Liver (tissue), 9 donors: ENCODE results near the gene TTYH1. TPM values are rescaled to one million over a fixed set of nuclear protein-coding genes. Genes with fewer than 3 reads are reported as not detected.

Experiments used
- DNase-seq: peaks from one replicate; pipeline ENCODE4 v3.0.0-alpha.2; 2017; ENCODE audit warnings: low spot score
- H3K27ac ChIP-seq, 2 donors: one replicate each; pipeline ENCODE4 v1.7.0; 2013; ENCODE audit warnings: inconsistent platforms in 2 of 2, low read length in 2 of 2, control low read depth in 1 of 2, low read depth in 1 of 2, mild to moderate bottlenecking in 1 of 2
- H3K27me3 ChIP-seq, 4 donors: one replicate each; pipeline versions ENCODE4 v1.6.1 to v1.7.0; 2013; ENCODE audit warnings: low read length in 3 of 4, inconsistent platforms in 1 of 4, mild to moderate bottlenecking in 1 of 4, moderate library complexity in 1 of 4; ENCODE audit not compliant: control insufficient read depth in 4 of 4, insufficient read depth in 4 of 4
- H3K36me3 ChIP-seq, 4 donors: one replicate each; pipeline versions ENCODE4 v1.6.1 to v1.7.0; 2013; ENCODE audit warnings: low read length in 3 of 4, mild to moderate bottlenecking in 3 of 4, low read depth in 1 of 4, moderate library complexity in 1 of 4; ENCODE audit not compliant: control insufficient read depth in 4 of 4, insufficient read depth in 3 of 4
- H3K4me1 ChIP-seq, 4 donors: one replicate each; pipeline versions ENCODE4 v1.6.1 to v1.7.0; 2013; ENCODE audit warnings: low read length in 3 of 4, mild to moderate bottlenecking in 3 of 4, moderate library complexity in 1 of 4; ENCODE audit not compliant: control insufficient read depth in 4 of 4, insufficient read depth in 4 of 4
- H3K4me3 ChIP-seq, 3 donors: one replicate each; pipeline versions ENCODE4 v1.6.1 to v1.7.0; 2013; ENCODE audit warnings: low read length in 3 of 3, control low read depth in 1 of 3, low read depth in 1 of 3, mild to moderate bottlenecking in 1 of 3
- H3K9ac ChIP-seq, 2 donors: one replicate each; pipeline ENCODE4 v1.7.0; 2013; ENCODE audit warnings: low read length in 2 of 2, mild to moderate bottlenecking in 2 of 2, moderate library complexity in 2 of 2, control low read depth in 1 of 2, low read depth in 1 of 2
- H3K9me3 ChIP-seq, 4 donors: one replicate each; pipeline versions ENCODE4 v1.6.1 to v1.7.0; 2013; ENCODE audit warnings: low read length in 3 of 4; ENCODE audit not compliant: control insufficient read depth in 4 of 4
- EGR1 ChIP-seq, 2 donors: IDR thresholded peaks; 2 replicates each; pipeline ENCODE4 v1.6.1; 2016 to 2018; ENCODE audit warnings: antibody characterized with exemption in 2 of 2, low read depth in 2 of 2
- FOXA1 ChIP-seq: IDR thresholded peaks from 2 replicates; pipeline ENCODE4 v1.6.1; 2016; ENCODE audit warnings: antibody characterized with exemption
- FOXA2 ChIP-seq: IDR thresholded peaks from 2 replicates; pipeline ENCODE4 v1.6.1; 2016; ENCODE audit warnings: antibody characterized with exemption
- GABPA ChIP-seq, 2 donors: IDR thresholded peaks in 1 of 2; conservative IDR thresholded peaks in 1 of 2; 2 replicates each; pipeline ENCODE4 v1.6.1; 2016; ENCODE audit warnings: antibody characterized with exemption in 2 of 2, mild to moderate bottlenecking in 1 of 2, moderate library complexity in 1 of 2
- HNF4A ChIP-seq, 2 donors: conservative IDR thresholded peaks; 2 replicates each; pipeline ENCODE4 v1.6.1; 2016; ENCODE audit warnings: antibody characterized with exemption in 2 of 2, mild to moderate bottlenecking in 2 of 2
- HNF4G ChIP-seq: IDR thresholded peaks from 2 replicates; pipeline ENCODE4 v1.6.1; 2016; ENCODE audit warnings: antibody characterized with exemption
- JUND ChIP-seq, 2 donors: IDR thresholded peaks; 2 replicates each; pipeline ENCODE4 v1.6.1; 2016; ENCODE audit warnings: antibody characterized with exemption in 2 of 2
- NR2F2 ChIP-seq: IDR thresholded peaks from 2 replicates; pipeline ENCODE4 v1.6.1; 2016; ENCODE audit warnings: antibody characterized with exemption
- RAD21 ChIP-seq, 2 donors: IDR thresholded peaks; 2 replicates each; pipeline ENCODE4 v1.6.1; 2016; ENCODE audit warnings: antibody characterized with exemption in 2 of 2, mild to moderate bottlenecking in 2 of 2
- RXRA ChIP-seq, 2 donors: IDR thresholded peaks; 2 replicates each; pipeline ENCODE4 v1.6.1; 2017 to 2018; ENCODE audit warnings: antibody characterized with exemption in 2 of 2, mild to moderate bottlenecking in 1 of 2
- SP1 ChIP-seq: IDR thresholded peaks from 2 replicates; pipeline ENCODE4 v1.6.1; 2018; ENCODE audit warnings: antibody characterized with exemption, mild to moderate bottlenecking
- TAF1 ChIP-seq: conservative IDR thresholded peaks from 2 replicates; pipeline ENCODE4 v1.6.1; 2016; ENCODE audit warnings: antibody characterized with exemption, mild to moderate bottlenecking
- YY1 ChIP-seq: IDR thresholded peaks from 2 replicates; pipeline ENCODE4 v1.6.1; 2016; ENCODE audit warnings: antibody characterized with exemption, mild to moderate bottlenecking
- WGBS: extraction: QIAGEN DNeasy Blood & Tissue Kit; methylation state at CpG from one replicate; pipeline ENCODE4 v1.1.7; 2013; 5-methylcytosine and 5-hydroxymethylcytosine counted together
- polyA plus RNA-seq, 2 donors: library from polyadenylated mRNA; stranded (reverse) in 1 of 2; unstranded in 1 of 2; fragments of 200-250 nt in 1 of 2; fragments of >200 nt in 1 of 2; fragmentation: Nextera tagmentation in 1 of 2; extraction: Ambion mirVana in 1 of 2; gene quantifications; one replicate each; pipeline versions ENCODE4 v1.2.1 to v1.2.3, GENCODE V29; 2013 to 2015
- total RNA-seq, 2 donors: library from RNA; depleted of rRNA; stranded (reverse); fragments of >200 nt; gene quantifications; one replicate each; pipeline ENCODE4 v1.2.3, GENCODE V29; 2014
- TF ChIP-seq, protein P1 (sequence below): fragments of 150-350 bp; IDR thresholded peaks from 2 replicates; pipeline ENCODE4 v1.5.1; 2017; ENCODE audit warnings: improper control_type of control experiment, low read depth, low read length; ENCODE audit not compliant: missing input control
- TF ChIP-seq, protein P2 (sequence below): IDR thresholded peaks from 2 replicates; pipeline ENCODE4 v1.6.1; 2016; ENCODE audit warnings: antibody characterized with exemption, mild to moderate bottlenecking
- TF ChIP-seq, protein P3 (sequence below): IDR thresholded peaks from 2 replicates; pipeline ENCODE4 v1.6.1; 2016; ENCODE audit warnings: antibody characterized with exemption
- TF ChIP-seq, protein P4 (sequence below): IDR thresholded peaks from 2 replicates; pipeline ENCODE4 v1.6.1; 2016; ENCODE audit warnings: antibody characterized with exemption
- TF ChIP-seq, protein P5 (sequence below): IDR thresholded peaks from 2 replicates; pipeline ENCODE4 v1.6.1; 2016; ENCODE audit warnings: antibody characterized with exemption
- donor health status: healthy.
- donor health status: healthy.
- donor health status: healthy.
- donor health status: healthy.
- donor health status: healthy.

The TTYH1 gene
- total and polyA plus RNA-seq, 4 donors, result 0.28 to 1.1 (median 0.61) TPM

DNA sequence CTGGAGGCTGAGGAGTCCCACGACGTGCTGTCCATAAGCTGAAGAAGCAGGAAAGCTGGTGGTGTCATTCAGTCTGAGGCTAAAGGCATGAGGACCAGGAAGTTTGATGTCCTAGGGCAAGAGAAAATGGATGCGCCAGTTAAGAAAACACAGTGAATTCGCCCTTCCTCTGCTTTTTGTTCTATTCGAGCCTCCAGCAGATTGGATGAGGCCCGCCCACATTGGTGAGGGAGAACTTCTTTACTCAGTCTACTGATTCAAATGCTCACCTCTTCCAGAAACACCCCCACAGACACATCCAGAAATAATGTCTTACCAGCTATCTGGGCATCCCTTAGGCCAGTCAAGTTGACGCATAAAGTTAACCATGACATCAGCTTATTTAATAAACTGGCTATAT lies 7.5 kb upstream of the TTYH1 start:
- no peak overlapping the region for H3K4me3 ChIP-seq
- TF ChIP-seq, protein P1, sequence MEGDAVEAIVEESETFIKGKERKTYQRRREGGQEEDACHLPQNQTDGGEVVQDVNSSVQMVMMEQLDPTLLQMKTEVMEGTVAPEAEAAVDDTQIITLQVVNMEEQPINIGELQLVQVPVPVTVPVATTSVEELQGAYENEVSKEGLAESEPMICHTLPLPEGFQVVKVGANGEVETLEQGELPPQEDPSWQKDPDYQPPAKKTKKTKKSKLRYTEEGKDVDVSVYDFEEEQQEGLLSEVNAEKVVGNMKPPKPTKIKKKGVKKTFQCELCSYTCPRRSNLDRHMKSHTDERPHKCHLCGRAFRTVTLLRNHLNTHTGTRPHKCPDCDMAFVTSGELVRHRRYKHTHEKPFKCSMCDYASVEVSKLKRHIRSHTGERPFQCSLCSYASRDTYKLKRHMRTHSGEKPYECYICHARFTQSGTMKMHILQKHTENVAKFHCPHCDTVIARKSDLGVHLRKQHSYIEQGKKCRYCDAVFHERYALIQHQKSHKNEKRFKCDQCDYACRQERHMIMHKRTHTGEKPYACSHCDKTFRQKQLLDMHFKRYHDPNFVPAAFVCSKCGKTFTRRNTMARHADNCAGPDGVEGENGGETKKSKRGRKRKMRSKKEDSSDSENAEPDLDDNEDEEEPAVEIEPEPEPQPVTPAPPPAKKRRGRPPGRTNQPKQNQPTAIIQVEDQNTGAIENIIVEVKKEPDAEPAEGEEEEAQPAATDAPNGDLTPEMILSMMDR, result no peak
- TF ChIP-seq SP1, result no peak
- no peak for TF ChIP-seq RAD21 (IDR thresholded peaks at IDR 0.05)
- TF ChIP-seq RXRA (IDR thresholded peaks at IDR 0.05), result no peak
- TF ChIP-seq TAF1, result no peak
- TF ChIP-seq HNF4A (conservative IDR thresholded peaks at IDR 0.05), result no peak
- TF ChIP-seq FOXA1, result no peak
- no peak for TF ChIP-seq EGR1 (IDR thresholded peaks at IDR 0.05; ENCODE audit: low read depth in 2 of 2)
- no peak for TF ChIP-seq JUND (IDR thresholded peaks at IDR 0.05)
- TF ChIP-seq, protein P2, sequence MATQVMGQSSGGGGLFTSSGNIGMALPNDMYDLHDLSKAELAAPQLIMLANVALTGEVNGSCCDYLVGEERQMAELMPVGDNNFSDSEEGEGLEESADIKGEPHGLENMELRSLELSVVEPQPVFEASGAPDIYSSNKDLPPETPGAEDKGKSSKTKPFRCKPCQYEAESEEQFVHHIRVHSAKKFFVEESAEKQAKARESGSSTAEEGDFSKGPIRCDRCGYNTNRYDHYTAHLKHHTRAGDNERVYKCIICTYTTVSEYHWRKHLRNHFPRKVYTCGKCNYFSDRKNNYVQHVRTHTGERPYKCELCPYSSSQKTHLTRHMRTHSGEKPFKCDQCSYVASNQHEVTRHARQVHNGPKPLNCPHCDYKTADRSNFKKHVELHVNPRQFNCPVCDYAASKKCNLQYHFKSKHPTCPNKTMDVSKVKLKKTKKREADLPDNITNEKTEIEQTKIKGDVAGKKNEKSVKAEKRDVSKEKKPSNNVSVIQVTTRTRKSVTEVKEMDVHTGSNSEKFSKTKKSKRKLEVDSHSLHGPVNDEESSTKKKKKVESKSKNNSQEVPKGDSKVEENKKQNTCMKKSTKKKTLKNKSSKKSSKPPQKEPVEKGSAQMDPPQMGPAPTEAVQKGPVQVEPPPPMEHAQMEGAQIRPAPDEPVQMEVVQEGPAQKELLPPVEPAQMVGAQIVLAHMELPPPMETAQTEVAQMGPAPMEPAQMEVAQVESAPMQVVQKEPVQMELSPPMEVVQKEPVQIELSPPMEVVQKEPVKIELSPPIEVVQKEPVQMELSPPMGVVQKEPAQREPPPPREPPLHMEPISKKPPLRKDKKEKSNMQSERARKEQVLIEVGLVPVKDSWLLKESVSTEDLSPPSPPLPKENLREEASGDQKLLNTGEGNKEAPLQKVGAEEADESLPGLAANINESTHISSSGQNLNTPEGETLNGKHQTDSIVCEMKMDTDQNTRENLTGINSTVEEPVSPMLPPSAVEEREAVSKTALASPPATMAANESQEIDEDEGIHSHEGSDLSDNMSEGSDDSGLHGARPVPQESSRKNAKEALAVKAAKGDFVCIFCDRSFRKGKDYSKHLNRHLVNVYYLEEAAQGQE, result no peak
- TF ChIP-seq NR2F2, result no peak
- TF ChIP-seq, protein P3, sequence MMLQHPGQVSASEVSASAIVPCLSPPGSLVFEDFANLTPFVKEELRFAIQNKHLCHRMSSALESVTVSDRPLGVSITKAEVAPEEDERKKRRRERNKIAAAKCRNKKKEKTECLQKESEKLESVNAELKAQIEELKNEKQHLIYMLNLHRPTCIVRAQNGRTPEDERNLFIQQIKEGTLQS, result no peak
- no peak for TF ChIP-seq GABPA (IDR thresholded peaks at IDR 0.05 in 1 of 2, conservative IDR thresholded peaks at IDR 0.05 in 1 of 2)
- TF ChIP-seq FOXA2, result no peak
- no peak for TF ChIP-seq HNF4G
- peaks cover 0 to 2% (median 0%) of the 10 kb centered on the region in 4 donors for H3K27me3 ChIP-seq
- DNase-seq, result no peak
- no peaks in the 10 kb centered on the region for H3K4me1 ChIP-seq
- no peaks in the 10 kb centered on the region for H3K9me3 ChIP-seq
- H3K9ac ChIP-seq, result no peak overlapping the region
- H3K36me3 ChIP-seq, result no peaks in the 10 kb centered on the region
- no peak overlapping the region for H3K27ac ChIP-seq
- 81% methylated on average over 7 of the region's 7 CpGs for WGBS

DNA sequence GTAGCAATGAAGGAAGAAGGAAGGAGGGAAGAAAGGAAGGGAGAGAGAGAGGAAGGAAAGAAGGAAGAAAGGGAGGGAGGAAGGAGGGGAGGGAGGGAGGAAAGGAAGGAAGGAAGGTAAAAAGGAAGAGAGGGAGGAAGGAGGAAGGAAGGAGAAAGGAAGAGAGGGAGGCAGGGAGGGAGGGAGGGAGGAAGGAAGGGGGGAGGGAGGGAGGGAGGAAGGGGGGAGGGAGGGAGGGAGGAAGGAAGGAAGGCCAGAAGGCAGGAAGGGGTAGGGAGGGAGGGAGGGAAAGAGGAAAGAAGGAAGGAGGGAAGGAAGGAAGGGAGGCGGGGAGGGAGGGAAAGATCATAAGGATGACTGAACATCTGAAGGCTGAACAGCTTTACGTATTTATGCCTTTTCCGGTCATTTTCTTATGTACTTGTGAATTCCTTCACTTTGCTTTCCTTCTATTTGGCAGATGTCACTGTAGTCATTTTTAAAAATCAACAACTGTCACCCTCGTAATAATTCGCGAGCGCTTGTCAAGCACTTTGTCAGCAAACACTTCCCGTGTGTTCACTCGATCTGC lies 6.7 kb upstream of the TTYH1 start:
- H3K36me3 ChIP-seq, result no peaks in the 10 kb centered on the region
- H3K9me3 ChIP-seq, result no peaks in the 10 kb centered on the region
- no peak for DNase-seq
- no peak overlapping the region for H3K9ac ChIP-seq
- H3K27me3 ChIP-seq, result peaks cover 0 to 2% (median 0%) of the 10 kb centered on the region in 4 donors
- H3K4me3 ChIP-seq, result no peak overlapping the region
- H3K4me1 ChIP-seq, result no peaks in the 10 kb centered on the region
- WGBS, result 87% methylated on average over 9 of the region's 9 CpGs
- no peak overlapping the region for H3K27ac ChIP-seq
- TF ChIP-seq FOXA2 (no peak), EGR1 (IDR thresholded peaks at IDR 0.05; ENCODE audit: low read depth in 2 of 2) (no peak), HNF4G (no peak), TAF1 (no peak), JUND (IDR thresholded peaks at IDR 0.05) (no peak), RXRA (IDR thresholded peaks at IDR 0.05) (no peak), SP1 (no peak), HNF4A (conservative IDR thresholded peaks at IDR 0.05) (no peak), NR2F2 (no peak), RAD21 (IDR thresholded peaks at IDR 0.05) (no peak), YY1 (no peak), GABPA (IDR thresholded peaks at IDR 0.05 in 1 of 2, conservative IDR thresholded peaks at IDR 0.05 in 1 of 2) (no peak), FOXA1 (no peak)
- TF ChIP-seq, protein P2, result no peak
- TF ChIP-seq, protein P4, sequence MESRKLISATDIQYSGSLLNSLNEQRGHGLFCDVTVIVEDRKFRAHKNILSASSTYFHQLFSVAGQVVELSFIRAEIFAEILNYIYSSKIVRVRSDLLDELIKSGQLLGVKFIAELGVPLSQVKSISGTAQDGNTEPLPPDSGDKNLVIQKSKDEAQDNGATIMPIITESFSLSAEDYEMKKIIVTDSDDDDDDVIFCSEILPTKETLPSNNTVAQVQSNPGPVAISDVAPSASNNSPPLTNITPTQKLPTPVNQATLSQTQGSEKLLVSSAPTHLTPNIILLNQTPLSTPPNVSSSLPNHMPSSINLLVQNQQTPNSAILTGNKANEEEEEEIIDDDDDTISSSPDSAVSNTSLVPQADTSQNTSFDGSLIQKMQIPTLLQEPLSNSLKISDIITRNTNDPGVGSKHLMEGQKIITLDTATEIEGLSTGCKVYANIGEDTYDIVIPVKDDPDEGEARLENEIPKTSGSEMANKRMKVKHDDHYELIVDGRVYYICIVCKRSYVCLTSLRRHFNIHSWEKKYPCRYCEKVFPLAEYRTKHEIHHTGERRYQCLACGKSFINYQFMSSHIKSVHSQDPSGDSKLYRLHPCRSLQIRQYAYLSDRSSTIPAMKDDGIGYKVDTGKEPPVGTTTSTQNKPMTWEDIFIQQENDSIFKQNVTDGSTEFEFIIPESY, result no peak
- TF ChIP-seq, protein P3, result no peak
- TF ChIP-seq, protein P5, sequence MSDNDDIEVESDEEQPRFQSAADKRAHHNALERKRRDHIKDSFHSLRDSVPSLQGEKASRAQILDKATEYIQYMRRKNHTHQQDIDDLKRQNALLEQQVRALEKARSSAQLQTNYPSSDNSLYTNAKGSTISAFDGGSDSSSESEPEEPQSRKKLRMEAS, result no peak
